Measurements from ENCODE around the gene HSD11B2.

The HSD11B2 gene

GRCh38 chr16:67393111-67393787 is 37.7 kb upstream of the HSD11B2 start, which contains the start of gene TPPP3 (continued):
- no peak for TF ChIP-seq ZNF658 (tag by site-specific recombination; IDR thresholded peaks at IDR 0.05)

- Histone ChIP-seq H3K9me3 (ENCODE audit: control insufficient read depth, insufficient read depth, low read depth, low read length) (no peaks in the 10 kb centered on the region), H3K4me3 (ENCODE audit: low read depth, low read length) (no peak overlapping the region), H3K27ac (ENCODE audit: extremely low read depth, low read depth, low read length) (no peak overlapping the region; the same call in 1 of the 2 replicates), H3K36me3 (ENCODE audit: control insufficient read depth in 2 of 2, insufficient read depth in 1 of 2, low read length in 2 of 2) (no peaks in the 10 kb centered on the region), H3K4me1 (ENCODE audit: control insufficient read depth, insufficient read depth, low read length) (peaks cover 14% of the 10 kb centered on the region)
- peak; percentile 9; the same call in 1 of the 2 replicates for TF ChIP-seq ZNF335 (tag by site-specific recombination; conservative IDR thresholded peaks at IDR 0.05)
- TF ChIP-seq ZNF664 (tag by site-specific recombination; IDR thresholded peaks at IDR 0.05), result no peak
- peak; percentile 47; the same call in 1 of the 2 replicates for TF ChIP-seq ZNF449 (tag by site-specific recombination; IDR thresholded peaks at IDR 0.05)
- peak; percentile 0 for TF ChIP-seq ZBTB26 (tag by site-specific recombination; optimal IDR thresholded peaks at IDR 0.05)
- no peak for TF ChIP-seq ZNF221 (tag by site-specific recombination; IDR thresholded peaks at IDR 0.05; ENCODE audit: borderline replicate concordance)
- peak; percentile 5 for TF ChIP-seq ZNF341 (tag by site-specific recombination; IDR thresholded peaks at IDR 0.05; ENCODE audit: low read depth)
- TF ChIP-seq ZNF777 (tag by site-specific recombination; IDR thresholded peaks at IDR 0.05; ENCODE audit: borderline replicate concordance), result peak; percentile 57; the same call in 1 of the 2 replicates
- TF ChIP-seq GLIS1 (tag by site-specific recombination; IDR thresholded peaks at IDR 0.05), result 0 out of 2 replicates have a peak, but pooled peaks have one; percentile 32
- ChIA-PET POLR2A (interaction anchor here (0.6 kb wide), 1 partner anchor 193 kb away, joined by 3 read pairs; no protein-coding TSS in a partner anchor), CTCF (interaction anchor here (0.5 to 1.6 kb wide), 10 partner anchors 9 to 148 kb away, joined by 3 to 5 read pairs (median 4); partner anchors contain the start of genes KCTD19 and LRRC36)
These were observed 37.1 kb upstream of the HSD11B2 start for GRCh38 chr16:67393788-67394154.

- Histone ChIP-seq H3K9me3 (ENCODE audit: control insufficient read depth, insufficient read depth, low read depth, low read length) (no peaks in the 10 kb centered on the region), H3K36me3 (ENCODE audit: control insufficient read depth in 2 of 2, insufficient read depth in 1 of 2, low read length in 2 of 2) (no peaks in the 10 kb centered on the region), H3K4me3 (ENCODE audit: low read depth, low read length) (no peak overlapping the region), H3K4me1 (ENCODE audit: control insufficient read depth, insufficient read depth, low read length) (peaks cover 14% of the 10 kb centered on the region), H3K27ac (ENCODE audit: extremely low read depth, low read depth, low read length) (no peak overlapping the region)
- ChIA-PET POLR2A (interaction anchor here (0.6 kb wide), 1 partner anchor 194 kb away, joined by 3 read pairs; no protein-coding TSS in a partner anchor), CTCF (interaction anchor here (0.5 to 1.6 kb wide), 8 partner anchors 8 to 148 kb away, joined by 3 to 5 read pairs (median 4); partner anchors contain the start of genes KCTD19 and LRRC36)
- TF ChIP-seq ZNF624 (tag by site-specific recombination; IDR thresholded peaks at IDR 0.05) (no peak), EGR2 (tag by site-specific recombination; IDR thresholded peaks at IDR 0.05; ENCODE audit: low read depth) (0 out of 2 replicates have a peak, but pooled peaks have one; percentile 17)
These were observed 36.5 kb upstream of the HSD11B2 start for GRCh38 chr16:67394155-67395104.

- ChIA-PET CTCF (interaction anchor here (1.1 kb wide), 1 partner anchor 69 kb away, joined by 4 read pairs; no protein-coding TSS in a partner anchor), POLR2A (no interaction called here)
- no peak overlapping the region for H3K4me3 ChIP-seq (ENCODE audit: low read depth, low read length)
- no peak overlapping the region for H3K27ac ChIP-seq (ENCODE audit: extremely low read depth, low read depth, low read length)
- no peaks in the 10 kb centered on the region for H3K36me3 ChIP-seq (ENCODE audit: control insufficient read depth in 2 of 2, insufficient read depth in 1 of 2, low read length in 2 of 2)
- no peaks in the 10 kb centered on the region for H3K9me3 ChIP-seq (ENCODE audit: control insufficient read depth, insufficient read depth, low read depth, low read length)
- peaks cover 14% of the 10 kb centered on the region for H3K4me1 ChIP-seq (ENCODE audit: control insufficient read depth, insufficient read depth, low read length)
- no peak for TF ChIP-seq HOXA7 (CRISPR knock-in tag; IDR thresholded peaks at IDR 0.05; ENCODE audit: borderline replicate concordance)
- peak; percentile 31 for TF ChIP-seq SP2 (tag by site-specific recombination; IDR thresholded peaks at IDR 0.05)
- TF ChIP-seq ZFHX2 (tag by site-specific recombination; conservative IDR thresholded peaks at IDR 0.05), result no peak
- TF ChIP-seq ZNF202 (tag by site-specific recombination; IDR thresholded peaks at IDR 0.05; ENCODE audit: borderline replicate concordance), result no peak
- no peak for TF ChIP-seq ZNF704 (tag by site-specific recombination; IDR thresholded peaks at IDR 0.05)
- TF ChIP-seq ZNF398 (tag by site-specific recombination; IDR thresholded peaks at IDR 0.05), result 0 out of 2 replicates have a peak, but pooled peaks have one; percentile 27
- no peak for TF ChIP-seq MEIS1 (CRISPR knock-in tag; IDR thresholded peaks at IDR 0.05; ENCODE audit: borderline replicate concordance)
These were observed 35.8 kb upstream of the HSD11B2 start for GRCh38 chr16:67395105-67395457.

All from HEK293 (cell line).